Measurements from ENCODE around the gene CCDC61.

GRCh38 chr19:45960595-45961235 lies 34.6 kb upstream of the CCDC61 start:
- TF ChIP-seq YY1 (IDR thresholded peaks at IDR 0.05; ENCODE audit: insufficient read depth, insufficient read length), result no peak
- TF ChIP-seq ZNF274 (IDR thresholded peaks at IDR 0.05; ENCODE audit: low read depth, low read length), result no peak
- TF ChIP-seq SUZ12 (IDR thresholded peaks at IDR 0.05; ENCODE audit: extremely low read depth, insufficient read depth, insufficient read length), result no peak
